GM12801 (cell line): ENCODE results near the gene LRRTM4.

ENCODE experiments used
- TF ChIP-seq, protein P1 (sequence below): IDR thresholded peaks from one replicate; pipeline ENCODE4 v1.5.1; 2011; ENCODE audit warnings: control low read depth; ENCODE audit not compliant: insufficient read length; ENCODE audit errors: extremely low read depth

The LRRTM4 gene

DNA sequence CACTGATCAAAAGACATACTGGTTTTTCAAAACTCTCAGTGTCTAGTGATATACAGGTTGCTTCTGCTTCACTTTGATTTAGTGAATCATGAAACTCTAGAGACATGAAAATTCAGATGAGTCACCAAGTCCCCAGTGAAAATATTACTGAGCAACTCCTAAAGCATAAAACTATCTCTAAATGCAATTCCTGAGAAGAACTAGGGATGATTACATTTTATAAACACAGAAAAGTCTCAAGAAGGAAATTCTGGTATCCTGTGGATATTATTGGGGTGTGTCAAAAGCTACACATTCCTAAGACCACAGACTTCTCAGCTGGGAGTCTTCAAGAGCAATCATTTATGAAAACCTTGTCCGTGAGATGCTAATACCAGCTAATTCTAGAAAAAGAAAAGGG lies 9.7 kb downstream of the LRRTM4 start:
- TF ChIP-seq, protein P1, sequence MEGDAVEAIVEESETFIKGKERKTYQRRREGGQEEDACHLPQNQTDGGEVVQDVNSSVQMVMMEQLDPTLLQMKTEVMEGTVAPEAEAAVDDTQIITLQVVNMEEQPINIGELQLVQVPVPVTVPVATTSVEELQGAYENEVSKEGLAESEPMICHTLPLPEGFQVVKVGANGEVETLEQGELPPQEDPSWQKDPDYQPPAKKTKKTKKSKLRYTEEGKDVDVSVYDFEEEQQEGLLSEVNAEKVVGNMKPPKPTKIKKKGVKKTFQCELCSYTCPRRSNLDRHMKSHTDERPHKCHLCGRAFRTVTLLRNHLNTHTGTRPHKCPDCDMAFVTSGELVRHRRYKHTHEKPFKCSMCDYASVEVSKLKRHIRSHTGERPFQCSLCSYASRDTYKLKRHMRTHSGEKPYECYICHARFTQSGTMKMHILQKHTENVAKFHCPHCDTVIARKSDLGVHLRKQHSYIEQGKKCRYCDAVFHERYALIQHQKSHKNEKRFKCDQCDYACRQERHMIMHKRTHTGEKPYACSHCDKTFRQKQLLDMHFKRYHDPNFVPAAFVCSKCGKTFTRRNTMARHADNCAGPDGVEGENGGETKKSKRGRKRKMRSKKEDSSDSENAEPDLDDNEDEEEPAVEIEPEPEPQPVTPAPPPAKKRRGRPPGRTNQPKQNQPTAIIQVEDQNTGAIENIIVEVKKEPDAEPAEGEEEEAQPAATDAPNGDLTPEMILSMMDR = no peak

DNA sequence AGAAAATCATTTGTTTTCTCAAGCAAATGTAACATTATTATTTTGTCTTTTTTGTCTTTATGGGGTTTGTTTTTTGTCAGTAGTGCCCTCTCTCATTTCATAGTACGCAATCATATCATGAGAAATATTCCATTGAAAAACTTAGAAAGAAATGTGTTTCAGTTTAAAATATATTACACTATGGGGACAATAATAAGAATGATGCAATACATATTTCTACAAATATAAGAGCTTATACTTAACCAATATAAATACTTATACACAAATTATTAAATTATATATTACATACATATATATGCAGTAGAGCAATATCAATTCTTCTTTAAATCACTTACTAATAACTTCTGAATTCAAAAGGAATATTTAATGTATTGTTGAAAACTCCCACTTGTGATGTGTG lies 13.7 kb downstream of the LRRTM4 start:
- TF ChIP-seq, protein P1 = no peak

DNA sequence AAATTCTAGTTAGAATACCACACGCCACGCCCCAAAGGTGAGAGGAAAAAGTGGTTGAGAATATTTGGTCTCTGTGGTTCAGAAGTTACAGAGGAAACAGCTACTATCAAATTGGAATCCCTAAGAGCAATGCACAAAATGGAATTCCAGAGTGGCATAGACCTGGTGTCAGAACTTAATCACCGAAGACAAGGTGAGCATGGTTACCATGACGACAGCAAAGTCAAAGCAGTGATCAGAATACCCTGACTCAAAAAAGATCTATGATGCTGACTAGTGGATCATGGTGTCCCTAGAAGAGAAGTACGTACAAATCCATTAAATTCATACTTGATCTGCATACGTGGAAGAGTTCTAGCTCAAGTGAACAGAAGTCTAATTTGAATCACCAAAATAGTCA lies 14.5 kb downstream of the LRRTM4 start:
- TF ChIP-seq, protein P1 = no peak

DNA sequence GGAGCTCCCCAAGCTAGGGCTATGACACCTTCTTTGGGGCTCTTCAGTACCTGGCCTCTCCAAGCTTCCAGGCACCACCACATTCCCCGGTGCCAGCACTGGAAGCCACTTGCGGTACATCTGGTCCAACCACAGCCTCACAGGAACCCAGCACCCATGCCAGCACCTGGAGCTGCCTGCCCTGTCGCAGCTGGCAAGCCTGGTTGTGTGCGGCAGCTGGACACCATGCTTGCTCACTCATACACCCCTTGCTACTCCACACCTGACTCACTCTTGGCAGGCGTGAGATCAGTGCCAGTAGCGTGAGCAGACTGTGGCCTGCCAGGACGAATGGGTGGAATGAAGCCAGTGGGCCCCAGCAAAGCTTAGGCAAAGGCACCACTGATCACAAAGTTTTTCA lies 34.0 kb downstream of the LRRTM4 start:
- TF ChIP-seq, protein P1 = no peak

DNA sequence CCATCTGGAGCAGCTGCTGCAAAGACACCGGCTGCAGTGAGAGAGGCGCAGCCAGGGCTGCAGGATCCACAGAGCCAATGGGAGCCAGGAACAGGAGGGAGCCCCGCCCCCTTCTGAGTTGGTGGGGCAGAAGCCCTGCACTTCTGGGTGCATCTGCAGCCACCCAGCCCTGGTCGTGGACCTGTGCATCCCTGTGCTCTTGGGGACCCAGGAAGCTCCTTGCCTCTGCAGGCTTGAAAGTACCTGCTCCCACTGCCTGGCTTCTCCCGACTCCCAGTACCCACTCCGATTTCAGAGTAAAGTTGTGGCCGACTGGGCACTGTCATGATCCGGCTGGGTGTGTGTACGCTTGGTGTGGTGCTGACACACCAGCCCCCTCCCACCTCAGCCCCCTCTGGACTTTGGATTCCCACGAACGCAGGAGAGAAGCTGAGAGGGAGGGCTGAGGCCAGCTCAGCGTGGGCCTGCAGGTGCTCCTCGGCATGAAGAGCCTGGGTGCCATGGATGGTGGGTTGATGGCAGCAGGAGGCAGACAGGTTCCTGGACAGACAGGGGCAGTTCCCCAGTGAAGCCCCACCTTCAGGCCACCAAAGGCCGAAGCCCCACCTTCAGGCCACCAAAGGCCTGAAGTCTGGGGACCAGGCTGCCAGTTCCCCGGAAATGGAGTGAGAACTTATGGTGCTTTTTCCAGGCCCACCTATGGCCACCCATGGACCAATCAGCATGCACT lies 34.9 kb downstream of the LRRTM4 start:
- TF ChIP-seq, protein P1 = no peak

DNA sequence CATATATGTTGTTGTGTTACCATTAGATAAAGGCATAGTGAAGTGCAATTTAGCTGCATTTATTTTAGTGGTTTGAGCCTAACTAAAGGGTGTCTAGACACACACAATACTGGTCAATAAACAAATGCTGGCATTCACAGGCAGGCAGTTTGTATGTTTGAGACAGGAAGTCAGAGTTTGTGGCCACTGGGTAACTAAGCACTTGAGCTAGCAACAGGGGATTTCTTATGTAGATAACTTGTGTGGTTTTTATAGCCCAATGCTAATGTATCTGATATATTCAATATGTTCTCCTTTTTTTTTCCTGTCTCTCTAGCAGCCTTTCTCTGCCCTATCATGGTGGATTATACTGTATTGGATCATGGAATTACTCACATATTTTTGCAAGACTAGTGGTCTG lies 38.1 kb downstream of the LRRTM4 start:
- TF ChIP-seq, protein P1 = no peak

DNA sequence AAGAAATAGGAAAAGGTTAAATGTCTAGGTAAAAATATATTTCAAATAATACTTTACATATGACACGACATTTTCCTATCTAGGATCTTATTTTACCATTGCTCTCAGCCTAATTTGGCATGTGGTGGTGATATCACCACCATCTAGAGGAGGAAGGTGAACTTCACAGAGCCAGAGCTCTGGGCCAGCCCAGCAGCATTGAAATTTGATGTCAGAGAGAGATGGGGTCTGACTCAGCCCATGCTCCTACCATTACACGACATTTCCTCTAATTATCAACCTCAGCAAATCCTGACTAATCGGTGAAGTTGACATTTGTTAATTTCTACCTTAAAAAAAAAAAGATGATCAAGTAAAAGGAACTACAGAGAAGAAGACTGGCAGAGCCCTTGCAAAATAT lies 42.3 kb downstream of the LRRTM4 start:
- TF ChIP-seq, protein P1 = no peak
